HG02642 (cell line): Measurements from ENCODE around the gene CDCP2.

Experiments used
- ATAC-seq: cut with Tn5 transposase; IDR thresholded peaks from one replicate; pipeline ENCODE4 v1.9.1; 2021; ENCODE audit warnings: mild to moderate bottlenecking; ENCODE audit not compliant: unreplicated experiment, poor library complexity

The CDCP2 gene

GRCh38 chr1:54137534-54138061, 15.2 kb downstream of the CDCP2 start:
- ATAC-seq: no peak

- ATAC-seq: no peak
Observed at GRCh38 chr1:54136963-54137533, 15.8 kb downstream of the CDCP2 start.

- ATAC-seq: no peak
Observed at GRCh38 chr1:54136269-54136896, 16.4 kb downstream of the CDCP2 start.

- ATAC-seq: no peak
Observed at GRCh38 chr1:54135436-54136120, 17.2 kb downstream of the CDCP2 start.

- ATAC-seq: no peak
Observed at GRCh38 chr1:54134295-54134694, 18.5 kb downstream of the CDCP2 start.

GRCh38 chr1:54132495-54132894, 20.3 kb downstream of the CDCP2 start:
- no peak for ATAC-seq

- ATAC-seq: no peak
Observed at GRCh38 chr1:54131419-54131818, 21.4 kb downstream of the CDCP2 start.

- no peak for ATAC-seq
Observed at GRCh38 chr1:54129858-54130257, 22.9 kb downstream of the CDCP2 start.

GRCh38 chr1:54127594-54128300, 25.1 kb downstream of the CDCP2 start:
- no peak for ATAC-seq

GRCh38 chr1:54126271-54126815, 26.5 kb downstream of the CDCP2 start:
- no peak for ATAC-seq

- no peak for ATAC-seq
Observed at GRCh38 chr1:54125386-54126070, 27.3 kb downstream of the CDCP2 start.

- no peak for ATAC-seq
Observed at GRCh38 chr1:54124906-54125305, 27.9 kb downstream of the CDCP2 start.

- ATAC-seq: no peak
Observed at GRCh38 chr1:54124472-54124871, 28.3 kb downstream of the CDCP2 start.

- no peak for ATAC-seq
Observed at GRCh38 chr1:54122992-54123391, 29.8 kb downstream of the CDCP2 start.

GRCh38 chr1:54122135-54122751, 30.6 kb downstream of the CDCP2 start:
- ATAC-seq: no peak

- no peak for ATAC-seq
Observed at GRCh38 chr1:54121482-54122134, 31.2 kb downstream of the CDCP2 start.

GRCh38 chr1:54120698-54121481, 31.9 kb downstream of the CDCP2 start:
- ATAC-seq: no peak

GRCh38 chr1:54120018-54120697, 32.6 kb downstream of the CDCP2 start:
- ATAC-seq: no peak
